SKM-1 treated with dmso at 0.1 percent for 144 hours (cell line): ENCODE measurements around the gene AAMP.

ENCODE experiments used
- DNase-seq: peaks from one replicate; lab custom pipeline; 2025; ENCODE audit not compliant: unreplicated experiment; lab: John Stamatoyannopoulos, UW

AAMP gene

GRCh38 chr2:218224186-218224585 lies 45.8 kb downstream of the AAMP start:
- DNase-seq = no peak

GRCh38 chr2:218223046-218223445 lies 46.9 kb downstream of the AAMP start:
- DNase-seq = no peak

GRCh38 chr2:218221000-218221399 lies 48.9 kb downstream of the AAMP start:
- DNase-seq = no peak

- no peak for DNase-seq
Observed at GRCh38 chr2:218219934-218220333, 50.0 kb downstream of the AAMP start.

GRCh38 chr2:218218268-218219185 lies 51.4 kb downstream of the AAMP start:
- DNase-seq = peak; percentile 77

GRCh38 chr2:218217360-218218267 lies 52.3 kb downstream of the AAMP start:
- peak; percentile 25 for DNase-seq

GRCh38 chr2:218216674-218217359 lies 53.1 kb downstream of the AAMP start, which contains the start of gene ARPC2:
ARPC2 (plus strand) TSS chr2:218217189; CDS start chr2:218217471, 282 bp downstream.
- peak; percentile 94 for DNase-seq

- DNase-seq = no peak
Observed at GRCh38 chr2:218216336-218216673, 53.6 kb downstream of the AAMP start.
